ENCODE measurements around the gene TRIO.

TRIO gene

DNA sequence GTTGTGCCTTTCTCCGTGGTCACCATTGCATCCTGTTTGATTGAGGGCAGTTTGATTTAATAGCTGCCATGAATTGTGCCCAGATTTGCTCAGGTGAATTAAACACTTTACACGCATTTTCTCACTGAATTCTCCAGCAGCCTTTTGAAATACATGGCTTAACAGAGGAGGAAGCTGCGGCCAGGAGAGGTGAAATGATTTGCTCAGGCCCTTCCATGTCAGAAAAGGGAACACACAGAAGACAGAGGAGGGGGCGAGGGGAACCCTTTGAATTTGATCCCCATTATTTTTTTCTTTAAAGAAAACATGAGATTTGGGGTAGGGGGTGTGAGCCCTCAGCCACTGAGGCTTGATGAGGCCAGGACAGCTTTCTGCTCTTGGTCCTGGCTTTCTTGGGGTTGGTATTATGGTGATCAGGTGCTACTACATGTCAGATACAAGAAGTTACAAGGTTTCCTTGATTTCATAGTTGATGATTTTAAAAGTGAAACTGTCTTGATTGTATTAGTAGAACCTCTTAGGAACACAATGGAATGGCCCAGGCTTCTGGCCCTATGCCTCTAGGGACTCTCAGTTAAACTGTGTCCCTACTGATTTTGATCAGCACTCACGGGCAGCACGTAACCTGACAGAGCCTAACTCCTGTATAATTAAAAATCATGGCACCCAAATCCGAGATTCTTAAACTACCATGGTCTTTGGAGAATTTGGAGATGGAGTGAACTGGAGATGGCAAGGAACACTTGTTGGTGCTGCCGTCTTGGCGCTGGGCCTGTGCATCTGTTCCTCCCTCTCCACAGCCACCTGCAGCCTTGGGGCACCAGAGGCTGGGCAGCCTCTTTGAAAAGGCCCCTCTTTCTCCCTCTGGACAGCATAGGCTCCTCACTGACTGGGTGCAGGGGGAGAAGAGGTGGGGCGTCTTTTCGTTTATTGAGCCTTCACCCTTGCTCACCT lies 107.9 kb downstream of the TRIO start:
- DNase-seq = no peak

DNA sequence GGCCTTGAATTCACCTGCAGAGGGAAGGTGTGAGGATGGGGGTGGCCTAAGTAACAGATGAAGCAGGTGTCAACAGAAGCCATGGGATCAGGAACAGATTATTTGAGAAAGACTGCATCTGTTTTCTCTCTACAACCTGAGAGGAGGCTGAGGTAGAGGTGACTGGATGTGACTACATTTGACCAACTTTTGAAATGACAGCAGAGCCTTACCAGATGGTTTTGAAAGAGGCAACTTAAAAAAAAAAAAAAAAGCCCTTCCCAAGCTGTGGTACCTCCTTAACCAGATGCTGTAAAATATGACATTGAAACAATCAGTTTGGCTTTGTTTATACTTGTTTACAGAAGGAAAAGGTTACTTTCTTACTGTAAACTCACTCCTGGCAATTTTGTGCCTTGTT lies 108.6 kb downstream of the TRIO start:
- DNase-seq = no peak

DNA sequence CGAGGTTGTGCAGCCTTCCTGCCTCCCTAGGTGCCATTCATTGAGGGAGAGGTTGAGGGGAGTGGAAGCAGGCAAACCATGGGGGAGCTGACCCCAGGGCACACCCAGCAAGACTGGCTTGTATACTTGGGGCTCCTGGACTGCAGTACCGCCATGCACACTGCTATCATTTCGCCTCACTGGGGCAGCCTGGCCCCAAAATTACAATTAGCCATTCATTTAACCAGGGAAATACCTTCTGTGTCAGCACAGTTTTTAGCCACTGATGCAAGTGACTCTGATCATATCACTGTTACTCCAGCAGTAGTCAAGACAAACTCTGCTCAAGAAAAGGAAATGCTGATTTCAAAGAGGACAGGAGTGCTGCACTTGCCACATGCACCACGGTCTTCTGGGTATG lies 109.7 kb downstream of the TRIO start:
- DNase-seq = no peak

DNA sequence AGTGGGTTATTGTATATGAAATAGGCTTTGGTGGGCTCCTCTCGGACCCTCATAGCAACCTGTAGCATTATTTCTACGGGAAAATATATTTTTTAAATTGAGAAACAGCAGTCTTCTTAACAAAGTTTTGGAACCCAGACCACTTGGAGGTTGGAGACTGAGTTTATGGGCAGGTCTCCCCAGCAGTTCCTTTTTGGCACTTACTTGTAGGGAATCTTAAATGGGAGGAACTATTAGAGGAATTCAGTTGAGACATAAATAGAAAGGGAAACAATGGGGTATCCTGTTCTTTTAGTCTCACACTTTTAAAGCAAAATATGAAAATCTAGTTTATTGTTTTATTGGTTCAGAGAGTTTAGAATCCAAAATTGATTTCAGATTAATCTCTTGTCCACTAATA lies 111.5 kb downstream of the TRIO start:
- DNase-seq = no peak

DNA sequence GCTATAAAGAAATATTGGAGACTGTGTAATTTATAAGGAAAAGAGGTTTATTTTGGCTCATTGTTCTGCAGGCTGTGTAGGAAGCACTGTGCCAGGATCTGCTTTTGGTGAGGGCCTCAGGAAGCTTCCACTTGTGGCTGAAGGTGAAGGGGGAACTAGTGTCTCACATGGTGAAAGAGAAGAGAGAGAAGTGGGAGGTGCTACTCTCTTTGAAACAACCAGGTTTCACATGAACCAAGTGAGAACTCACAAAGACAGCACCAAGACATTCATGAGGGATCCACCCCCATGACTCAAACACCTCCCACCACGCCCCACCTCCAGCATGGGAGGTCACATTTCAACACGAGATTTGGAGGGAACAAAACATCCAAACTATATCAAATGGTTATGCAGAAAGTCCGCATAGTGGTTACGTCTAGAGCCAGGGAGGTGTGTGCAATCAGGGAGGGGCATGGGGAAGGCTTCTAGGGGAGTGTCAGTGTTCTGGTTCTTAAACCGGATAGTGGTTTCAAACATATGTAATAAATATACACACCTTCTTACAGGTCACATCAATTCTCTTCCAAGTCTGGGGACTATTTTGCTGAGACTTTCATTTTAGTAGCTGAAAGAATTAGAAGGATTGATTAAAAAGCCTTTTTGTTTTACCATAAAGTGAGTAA lies 113.0 kb downstream of the TRIO start:
- no peak for DNase-seq

DNA sequence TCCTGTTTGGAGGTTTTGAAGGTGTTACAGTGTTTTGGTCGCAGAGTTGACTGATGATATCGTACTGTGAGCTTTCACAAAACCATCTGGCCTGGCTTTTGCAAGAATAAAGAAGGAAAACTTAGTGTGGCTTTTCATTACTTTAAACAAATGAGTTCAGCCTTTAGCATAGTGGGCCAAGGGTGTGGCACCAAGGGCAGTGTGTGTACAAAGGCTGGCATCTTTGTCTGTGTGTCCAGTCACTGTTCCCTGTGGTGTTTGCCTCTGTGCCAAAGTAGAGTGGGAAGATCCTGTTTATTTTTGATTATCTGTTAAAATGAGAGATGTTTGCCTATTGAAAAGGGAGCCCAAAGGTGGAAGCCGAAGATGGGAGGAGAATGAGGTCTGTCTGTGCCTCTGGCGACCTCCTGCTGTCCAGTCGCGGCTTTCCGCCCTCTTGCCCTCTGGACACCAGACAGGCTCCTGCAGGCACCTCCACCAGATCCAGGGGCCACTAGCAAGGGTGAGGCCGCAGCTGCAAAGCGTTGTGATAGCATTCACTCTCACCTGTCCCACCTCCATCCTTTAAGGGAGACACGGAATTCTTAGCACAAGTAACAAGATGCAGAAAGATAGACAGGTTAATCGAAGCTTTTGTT lies 113.7 kb downstream of the TRIO start:
- no peak for DNase-seq

DNA sequence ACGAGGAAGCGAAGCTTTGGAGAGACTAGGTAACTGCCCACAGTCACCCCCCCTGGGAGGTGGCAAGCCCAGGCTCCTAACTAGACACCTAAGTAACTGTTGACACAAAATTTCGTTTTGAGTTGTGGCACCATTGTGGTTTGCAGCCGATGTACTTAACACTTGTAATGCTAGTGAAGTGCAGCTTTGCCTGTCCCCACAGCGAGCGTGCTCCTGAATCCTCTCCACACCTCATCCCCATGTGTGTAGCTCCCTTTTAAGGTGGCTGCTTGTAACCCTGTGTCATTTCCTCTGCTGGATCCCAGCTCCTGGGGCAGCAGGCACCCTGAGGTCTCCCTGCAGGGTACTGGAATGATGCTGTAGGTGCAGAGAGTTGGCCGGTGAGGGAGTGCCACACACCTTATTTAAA lies 114.9 kb downstream of the TRIO start:
- no peak for DNase-seq

DNA sequence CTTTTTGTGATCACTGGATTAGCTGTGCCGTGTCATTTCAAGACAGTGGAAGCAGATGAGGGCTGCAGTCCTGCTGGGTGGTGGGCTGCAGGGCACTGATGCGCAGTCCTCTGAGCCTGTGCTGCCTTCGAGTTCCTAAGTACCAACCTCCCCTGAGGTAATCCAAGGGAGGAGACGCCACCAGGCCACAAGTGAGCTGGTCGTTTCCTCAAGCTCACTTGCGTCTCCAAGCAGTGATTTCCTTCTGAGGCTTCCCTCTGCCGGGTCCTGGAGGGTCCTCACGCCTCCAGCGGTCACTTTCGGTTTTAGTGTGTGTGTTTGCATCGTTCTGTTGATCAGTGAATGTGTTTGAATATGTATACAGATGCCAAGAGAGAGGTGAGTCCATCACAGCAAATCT lies 115.7 kb downstream of the TRIO start:
- DNase-seq = no peak

DNA sequence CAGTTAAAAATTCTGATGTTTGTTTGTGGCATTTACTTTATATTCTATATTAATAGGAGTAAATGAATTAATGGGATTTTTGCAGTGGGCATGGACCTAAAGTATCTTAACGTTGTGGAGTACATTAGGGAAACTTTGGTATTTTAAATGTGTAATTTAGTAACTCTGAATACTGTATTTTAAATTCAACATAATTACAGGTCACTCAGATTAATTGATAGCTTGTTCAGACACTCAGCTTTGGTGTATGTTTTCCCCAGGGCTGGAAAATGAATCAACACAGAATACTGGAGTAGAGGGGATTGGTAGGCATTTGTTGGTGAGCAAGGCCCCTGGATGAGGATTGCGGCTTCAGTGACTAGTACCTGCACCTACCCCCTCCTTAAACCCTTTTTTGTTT lies 117.5 kb downstream of the TRIO start:
- DNase-seq = no peak

DNA sequence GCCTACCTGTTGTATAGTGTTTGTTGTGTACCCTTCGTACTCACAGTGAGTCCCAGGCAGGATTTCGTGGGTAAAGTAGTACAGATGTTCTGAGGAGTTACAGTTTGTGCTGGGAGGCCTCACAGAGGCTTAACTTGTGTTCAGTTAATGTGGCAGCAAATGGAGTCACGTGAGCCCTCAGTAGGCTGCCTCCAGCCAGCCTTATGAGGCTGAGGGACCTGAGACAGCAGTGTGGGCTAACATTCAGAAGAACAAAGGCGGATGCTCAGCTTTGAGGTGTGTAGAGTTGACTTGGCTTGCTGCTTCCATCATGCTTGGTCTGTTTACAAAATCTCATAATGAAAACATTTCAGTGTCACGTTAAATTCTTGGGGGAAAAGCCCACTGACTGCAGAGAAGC lies 118.1 kb downstream of the TRIO start:
- DNase-seq = no peak

DNA sequence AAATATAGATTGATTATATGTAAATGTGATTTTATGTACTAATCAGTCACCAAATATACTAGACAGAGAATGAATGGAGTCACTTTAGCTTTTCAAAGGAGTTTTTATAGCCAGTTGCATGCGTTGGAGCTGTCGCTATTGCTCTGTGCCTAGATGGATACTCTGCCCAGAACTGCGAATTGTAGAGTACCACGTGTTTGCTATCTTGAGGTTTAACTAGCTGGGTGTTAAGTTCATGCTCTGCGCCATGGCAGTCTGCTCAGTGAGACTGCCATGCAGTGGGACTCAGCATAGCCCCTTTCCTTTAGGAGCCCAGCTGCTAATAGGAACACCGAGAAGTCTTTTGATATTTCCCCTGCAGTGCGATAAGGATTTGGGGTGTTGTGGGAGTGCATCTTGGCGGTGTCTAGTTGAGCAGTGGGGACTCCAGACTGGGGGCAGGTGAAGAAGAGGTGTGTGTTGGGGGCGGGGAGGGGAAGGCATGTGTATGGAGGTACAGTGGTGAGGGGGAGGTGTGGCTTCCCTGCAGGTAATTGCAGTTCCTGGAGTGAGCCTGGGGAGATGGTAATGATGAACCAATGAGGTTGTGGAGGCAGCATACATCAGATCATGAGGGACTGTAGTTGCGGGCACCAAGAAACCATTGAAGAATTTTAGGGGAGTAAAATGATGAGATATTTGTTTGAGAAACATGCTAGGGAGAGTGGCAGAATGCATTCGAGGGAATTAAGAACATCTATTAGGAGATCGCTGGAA lies 118.9 kb downstream of the TRIO start:
- no peak for DNase-seq

DNA sequence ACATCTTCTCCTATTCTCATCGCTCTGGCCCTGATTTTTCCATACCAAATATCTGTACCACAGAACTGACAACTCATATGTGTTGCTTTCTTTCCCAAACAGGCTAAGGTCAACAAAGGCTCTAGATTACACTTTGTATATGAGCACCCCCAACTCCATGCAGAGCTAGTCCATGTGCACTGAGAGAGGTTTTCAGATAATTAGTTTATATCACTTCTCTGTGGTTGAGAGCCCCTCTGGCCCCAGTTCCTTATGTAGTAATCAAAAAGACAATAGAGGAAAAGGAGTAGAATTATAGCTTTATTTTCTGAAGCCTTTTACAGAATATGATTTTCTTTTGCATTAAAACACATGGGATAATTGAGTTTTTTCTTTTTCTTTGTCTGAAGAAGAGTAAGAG lies 120.0 kb downstream of the TRIO start:
- DNase-seq = no peak

DNA sequence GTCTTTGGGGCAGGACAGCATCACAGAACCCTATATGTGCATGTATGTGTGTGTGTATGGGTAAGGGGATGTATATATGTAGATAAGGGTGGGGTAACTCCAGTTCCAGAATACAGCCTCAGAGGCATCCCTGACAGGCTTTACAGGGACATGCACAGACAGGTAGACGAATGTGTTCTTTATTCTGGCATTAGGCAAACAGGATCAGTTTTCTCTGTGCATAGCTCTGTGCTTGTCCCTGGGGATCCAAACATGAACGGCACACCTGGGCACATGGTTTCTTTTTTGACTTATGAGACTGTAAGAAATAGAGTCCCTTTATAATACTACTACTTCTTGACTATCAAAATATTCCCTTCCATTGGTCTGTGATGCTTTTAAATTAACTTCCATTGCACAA lies 120.6 kb downstream of the TRIO start:
- no peak for DNase-seq

DNA sequence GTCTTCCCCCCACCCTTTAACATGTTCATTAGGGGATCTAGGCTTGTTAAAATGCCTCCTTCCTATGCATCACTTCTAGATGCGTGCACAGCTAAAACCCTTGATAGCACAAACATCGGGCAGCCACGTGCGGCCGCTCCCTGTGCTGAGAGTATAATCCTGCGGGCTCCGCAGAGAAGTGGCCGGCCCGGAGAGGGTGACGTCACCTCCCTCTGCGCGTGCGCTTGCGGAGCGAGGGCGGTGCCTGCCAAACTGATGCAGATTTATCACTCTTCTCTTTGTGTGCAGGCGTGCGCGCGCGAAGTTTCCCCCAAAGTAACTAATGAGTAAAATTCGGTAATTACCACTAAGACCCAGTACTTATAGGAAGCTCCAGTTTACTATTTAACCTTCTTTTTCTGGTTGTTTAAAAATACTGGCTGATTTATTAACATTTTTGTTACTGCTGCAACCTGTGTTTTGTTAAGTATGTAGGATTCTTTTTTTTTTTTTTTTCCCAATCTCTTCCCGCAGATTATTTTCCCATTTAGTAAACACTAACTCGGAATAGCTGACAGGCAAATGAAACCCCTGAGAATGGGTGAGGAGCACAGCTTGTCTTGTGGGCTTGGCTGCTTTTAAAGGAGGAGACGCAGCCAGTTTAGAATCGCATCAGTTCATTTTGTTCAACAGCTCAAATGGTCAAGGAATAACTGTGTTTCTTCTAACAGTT lies 121.6 kb downstream of the TRIO start:
- peak; percentile 92 for DNase-seq

DNA sequence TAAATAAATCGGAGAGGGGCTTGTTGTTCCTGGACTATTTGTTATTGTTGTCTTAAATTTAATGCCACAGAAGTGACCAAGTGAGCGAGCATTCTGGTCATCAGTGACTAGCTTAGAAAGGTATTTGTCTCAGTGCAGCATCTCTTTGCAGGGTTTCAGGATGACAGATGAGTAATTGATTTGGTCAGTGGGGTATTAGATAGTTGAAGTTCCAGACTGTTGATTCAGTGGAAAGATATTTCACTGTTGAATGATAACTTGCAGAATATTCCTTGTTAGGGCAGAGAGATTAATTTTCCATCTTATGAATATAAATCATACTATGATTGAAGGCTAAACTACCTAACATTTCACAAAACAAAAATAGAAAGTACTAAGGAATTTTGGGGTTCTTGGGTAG lies 122.4 kb downstream of the TRIO start:
- DNase-seq = no peak

DNA sequence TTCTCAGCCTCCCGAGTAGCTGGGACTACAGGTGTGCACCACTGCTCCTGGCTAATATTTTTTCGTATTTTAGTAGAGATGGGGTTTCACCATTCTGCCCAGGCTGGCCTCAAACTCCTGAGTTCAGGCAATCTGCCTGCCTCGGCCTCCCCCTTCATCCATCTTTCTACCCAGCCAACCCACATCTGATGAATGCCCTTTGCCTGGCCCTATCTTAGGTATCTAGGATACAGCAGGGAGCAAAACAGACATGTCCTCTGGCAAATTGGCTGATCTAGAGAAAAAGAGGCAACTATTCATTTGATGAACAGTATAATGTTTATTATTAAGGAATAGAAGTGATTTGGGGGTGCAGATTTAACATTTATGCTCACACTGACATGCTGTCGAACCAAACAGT lies 123.0 kb downstream of the TRIO start:
- DNase-seq = no peak

DNA sequence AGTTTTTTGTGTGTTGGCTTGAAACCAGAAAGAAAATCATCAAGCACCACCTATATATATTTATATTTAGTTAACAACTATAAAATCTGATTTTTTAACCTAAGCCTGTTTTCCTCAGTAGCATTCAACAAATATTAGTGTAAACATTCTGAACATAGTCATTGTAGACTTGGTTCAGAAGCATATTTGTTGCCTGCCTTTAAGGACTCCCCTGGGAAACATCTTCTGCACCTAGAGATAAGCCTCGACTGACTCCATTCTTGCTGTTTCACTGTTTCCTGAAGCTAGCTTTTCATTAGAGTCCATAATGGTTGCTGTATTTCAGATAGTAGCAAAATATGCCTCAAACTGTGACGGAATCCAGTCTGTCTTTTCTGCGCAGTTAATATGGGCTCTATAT lies 123.5 kb downstream of the TRIO start:
- no peak for DNase-seq

DNA sequence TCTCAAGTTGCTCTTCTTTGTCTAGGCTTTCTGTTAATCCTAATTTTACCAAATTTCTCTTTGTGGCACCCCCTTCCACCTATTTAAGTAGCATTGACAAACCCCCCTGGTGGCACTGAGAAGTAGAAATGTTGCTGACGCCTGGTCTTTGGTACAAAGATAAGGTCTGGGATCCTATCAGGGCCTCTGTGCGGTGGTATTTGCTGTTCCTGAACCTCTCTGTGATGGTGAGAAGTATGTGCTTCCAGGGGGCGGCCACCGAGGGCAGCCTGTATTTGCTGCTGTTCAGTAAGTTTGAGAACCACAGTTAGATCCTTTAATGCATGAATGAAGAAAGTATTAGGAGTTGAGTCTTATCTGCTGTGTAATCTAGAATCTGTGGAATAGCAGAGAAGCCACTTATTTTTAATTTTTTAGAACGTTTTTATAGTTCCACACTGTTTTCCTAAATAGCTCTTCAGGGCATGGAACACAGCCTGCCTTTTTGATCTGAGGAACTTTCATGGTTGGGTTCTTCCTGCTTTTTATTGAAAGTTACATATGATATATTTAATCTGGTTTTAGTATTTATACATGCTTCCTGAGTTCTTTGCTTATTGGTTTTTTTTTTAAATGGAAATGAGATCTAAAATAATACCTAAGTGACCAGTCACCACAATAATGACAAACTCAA lies 124.2 kb downstream of the TRIO start:
- no peak for DNase-seq

DNA sequence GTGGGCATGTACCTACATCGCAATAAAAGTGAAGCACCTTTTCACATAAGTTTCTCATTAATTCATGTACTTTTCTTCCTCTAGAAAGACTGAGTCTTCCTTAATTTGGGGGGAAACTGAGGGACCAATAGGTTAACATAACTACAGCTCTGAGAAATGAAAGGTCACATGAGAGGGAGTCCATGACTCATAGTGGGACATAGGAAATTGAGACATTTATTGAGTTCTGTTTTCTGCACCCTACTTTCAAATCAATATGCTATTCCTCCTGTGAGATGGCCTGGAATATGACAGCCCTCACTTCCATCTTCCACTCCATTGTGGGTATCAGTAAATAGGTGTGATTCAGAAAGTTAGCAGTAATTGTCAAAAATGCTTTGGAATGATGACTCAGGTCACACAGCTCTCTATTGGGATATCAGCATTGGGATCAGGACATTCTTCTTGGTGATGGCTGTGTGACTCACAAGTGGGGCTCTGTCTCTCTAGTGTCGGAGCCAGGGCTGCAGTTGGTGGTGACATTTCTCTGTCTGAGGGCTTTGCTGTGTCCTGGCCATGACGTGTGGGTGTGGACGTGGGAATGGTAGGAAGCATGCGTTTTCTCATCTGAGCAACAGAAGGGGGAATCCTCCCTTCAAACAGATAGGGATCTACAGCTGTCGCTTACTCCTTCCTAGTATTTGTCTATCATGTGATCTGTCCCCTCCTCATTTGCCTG lies 125.0 kb downstream of the TRIO start:
- DNase-seq = no peak

DNA sequence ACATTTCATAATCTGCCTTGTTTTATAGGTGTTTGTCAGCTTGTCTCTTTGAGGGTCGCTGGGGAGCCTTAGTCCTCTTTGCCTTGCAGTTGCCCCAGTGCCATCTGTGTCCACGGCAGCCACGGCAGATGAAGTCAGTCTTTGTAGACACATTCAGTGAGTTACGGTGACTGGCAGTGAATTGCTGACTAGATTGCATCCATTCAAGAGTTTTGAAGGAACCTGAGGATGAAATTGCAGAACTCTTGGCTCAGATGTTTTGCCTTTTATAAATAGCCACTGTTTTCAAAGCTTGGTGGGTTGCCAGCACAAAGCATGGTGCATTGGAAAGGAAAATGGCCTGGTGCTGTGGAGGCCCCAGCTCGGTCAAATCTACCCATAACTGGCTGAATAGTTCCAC lies 125.6 kb downstream of the TRIO start:
- DNase-seq = no peak

DNA sequence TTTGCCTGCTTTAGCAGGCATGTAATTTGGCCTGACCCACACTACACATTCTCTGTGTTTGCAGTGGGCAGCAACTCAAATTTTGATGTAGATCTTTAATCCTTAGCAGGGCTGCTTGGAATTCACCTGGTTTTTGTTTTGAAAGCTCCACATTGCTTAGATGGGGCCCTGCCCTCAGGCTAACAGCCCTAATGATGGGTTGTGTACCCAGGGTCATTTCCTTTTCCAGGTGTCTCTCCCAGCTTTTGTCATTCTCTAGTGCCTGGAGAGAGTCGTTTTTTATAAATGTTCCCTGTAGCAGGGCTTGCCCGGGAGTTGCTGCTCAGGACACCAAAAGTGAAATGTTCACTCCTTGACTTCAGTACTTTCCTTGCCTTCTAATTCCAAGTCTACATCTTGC lies 126.3 kb downstream of the TRIO start:
- DNase-seq = no peak
